ENCODE data around the gene PLEKHH2.
A peak's percentile ranks its signal among the peaks of the same experiment; 100 is the strongest.
"Not testable (repeated sequence)": the region's sequence is repeated elsewhere in the genome, so short reads cannot be mapped to it uniquely, and the experiment has no call there.

Gene PLEKHH2

GRCh38 chr2:43637030-43637803, at the start of gene PLEKHH2:
TSS of gene PLEKHH2 (plus strand) at chr2:43637260. CDS start at chr2:43644674, 7,414 bp downstream.
- DNase-seq (ENCODE audit: low spot score): peak; percentile 96

- DNase-seq (ENCODE audit: low spot score): no peak
Observed at GRCh38 chr2:43592443-43592842, 44.6 kb upstream of the PLEKHH2 start.

- no peak for DNase-seq (ENCODE audit: low spot score)
Observed at GRCh38 chr2:43593254-43593653, 43.8 kb upstream of the PLEKHH2 start.

- DNase-seq (ENCODE audit: low spot score): no peak
Observed at GRCh38 chr2:43594875-43595274, 42.2 kb upstream of the PLEKHH2 start.

- peak; percentile 98 for DNase-seq (ENCODE audit: low spot score)
Observed at GRCh38 chr2:43595603-43596412, 41.3 kb upstream of the PLEKHH2 start, which contains the start of gene THADA. TSS of gene THADA (minus strand) at chr2:43596038. CDS start at chr2:43592392, 3,646 bp downstream.

GRCh38 chr2:43600596-43600995, 36.5 kb upstream of the PLEKHH2 start:
- DNase-seq (ENCODE audit: low spot score): not testable (repeated sequence)

GRCh38 chr2:43604674-43605073, 32.4 kb upstream of the PLEKHH2 start:
- no peak for DNase-seq (ENCODE audit: low spot score)

GRCh38 chr2:43605079-43605655, 31.9 kb upstream of the PLEKHH2 start:
- no peak for DNase-seq (ENCODE audit: low spot score)

GRCh38 chr2:43605851-43606250, 31.2 kb upstream of the PLEKHH2 start:
- no peak for DNase-seq (ENCODE audit: low spot score)

GRCh38 chr2:43609290-43609918, 27.7 kb upstream of the PLEKHH2 start:
- DNase-seq (ENCODE audit: low spot score): no peak

- DNase-seq (ENCODE audit: low spot score): no peak
Observed at GRCh38 chr2:43610361-43610760, 26.7 kb upstream of the PLEKHH2 start.

- peak; percentile 74 for DNase-seq (ENCODE audit: low spot score)
Observed at GRCh38 chr2:43611987-43612894, 24.8 kb upstream of the PLEKHH2 start.

GRCh38 chr2:43612944-43613343, 24.1 kb upstream of the PLEKHH2 start:
- DNase-seq (ENCODE audit: low spot score): no peak

GRCh38 chr2:43616967-43617680, 19.9 kb upstream of the PLEKHH2 start:
- DNase-seq (ENCODE audit: low spot score): no peak

GRCh38 chr2:43619511-43619910, 17.5 kb upstream of the PLEKHH2 start:
- no peak for DNase-seq (ENCODE audit: low spot score)

- DNase-seq (ENCODE audit: low spot score): no peak
Observed at GRCh38 chr2:43622931-43623451, 14.1 kb upstream of the PLEKHH2 start.

- no peak for DNase-seq (ENCODE audit: low spot score)
Observed at GRCh38 chr2:43631618-43632317, 5.3 kb upstream of the PLEKHH2 start.

GRCh38 chr2:43634604-43635306, 2.3 kb upstream of the PLEKHH2 start:
- no peak for DNase-seq (ENCODE audit: low spot score)

- not testable (repeated sequence) for DNase-seq (ENCODE audit: low spot score)
Observed at GRCh38 chr2:43636153-43636552, 907 bp upstream of the PLEKHH2 start.

Measured in ecto neural progenitor cell (in vitro differentiated cells).